Activated CD4-positive, alpha-beta T cell treated with anti-CD3 and anti-CD28 coated beads for 24 hours (primary cell): Measurements from ENCODE around the gene KRT35.
A peak's percentile ranks its signal among the peaks of the same experiment; 100 is the strongest.

Experiments used
- DNase-seq, 2 donors: peaks; one replicate each; pipeline ENCODE4 v3.0.0-alpha.2; 2020; ENCODE audit warnings: low read depth in 2 of 2

KRT35 gene

DNA sequence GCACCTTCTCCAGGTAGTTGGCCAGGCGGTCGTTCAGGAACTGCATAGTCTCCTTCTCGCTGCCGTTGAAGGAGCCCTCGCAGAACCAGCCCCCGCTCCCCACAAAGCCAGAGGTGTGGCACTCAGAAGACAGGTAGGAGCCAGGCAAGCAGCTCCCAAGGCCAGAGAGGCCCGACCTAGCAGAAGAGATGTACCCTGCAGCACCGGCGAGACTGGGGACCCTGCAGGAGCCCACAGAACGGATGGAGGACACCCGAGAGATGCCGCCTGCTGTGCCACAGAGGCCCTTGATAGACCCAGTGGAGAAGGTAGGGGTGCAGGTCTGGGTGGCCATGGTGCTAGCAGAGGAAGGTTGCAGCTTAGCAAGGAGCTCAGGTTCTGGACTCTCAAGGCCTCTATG is 8.6 kb upstream of the KRT35 start, which contains the start of gene KRT36:
Gene KRT36, minus strand, starts transcription at position 380 of the 400 bp plus-strand sequence. Its CDS starts 46 bp downstream, at position 334.
- no peak for DNase-seq

DNA sequence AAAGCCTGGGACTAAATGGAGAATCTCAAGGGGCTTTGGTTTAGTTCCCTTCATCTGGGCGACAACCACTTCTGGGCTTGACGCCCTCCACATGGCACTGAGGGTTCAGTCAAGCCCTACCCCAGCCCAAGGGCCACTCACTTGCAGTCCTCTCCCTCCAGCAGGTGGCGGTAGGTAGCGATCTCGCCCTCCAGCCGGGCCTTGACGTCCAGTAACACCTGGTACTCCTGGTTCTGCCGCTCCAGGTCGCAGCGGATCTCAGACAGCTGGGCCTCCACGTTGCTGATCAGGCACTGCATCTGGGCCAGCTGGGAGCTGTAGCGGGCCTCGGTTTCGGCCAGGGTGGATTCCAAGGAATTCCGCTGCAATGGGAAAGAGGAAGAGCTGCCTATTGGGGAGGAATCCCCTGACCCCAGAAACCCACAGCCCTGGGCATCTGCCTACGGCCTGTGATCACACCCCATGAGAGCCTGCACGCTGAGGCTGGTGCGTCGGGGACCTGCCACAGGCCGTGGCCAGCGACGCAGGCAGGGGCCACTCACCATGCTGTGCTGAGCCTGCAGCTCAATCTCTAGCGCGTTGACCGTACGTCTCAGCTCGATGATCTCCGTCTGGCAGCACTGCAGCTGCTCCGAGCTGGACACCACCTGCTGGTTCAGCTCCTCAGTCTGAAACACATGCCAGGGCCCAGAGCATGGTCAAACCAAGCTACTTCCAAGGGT is 6.0 kb upstream of the KRT35 start:
- peak; percentile 18 to 34 for DNase-seq

DNA sequence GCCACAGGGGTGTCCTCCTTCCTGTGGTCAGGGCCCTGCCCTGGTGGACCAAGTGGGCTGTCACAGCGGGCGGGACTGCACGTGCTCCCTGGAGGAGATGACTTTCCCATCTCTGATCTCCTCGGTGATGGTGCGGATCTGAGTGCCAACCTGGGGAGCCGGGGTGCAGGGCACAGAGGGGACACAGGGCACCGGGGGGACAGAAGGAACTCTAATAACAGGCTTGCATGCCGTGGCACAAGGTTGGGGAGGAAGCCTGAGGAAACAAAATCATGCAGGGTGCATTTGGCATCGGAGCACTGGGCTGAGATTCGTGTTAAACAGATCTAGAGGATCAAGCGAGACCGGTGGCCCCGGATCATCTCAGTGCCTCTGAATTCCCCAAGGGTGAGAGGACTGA is 5.4 kb upstream of the KRT35 start:
- DNase-seq, result no peak

DNA sequence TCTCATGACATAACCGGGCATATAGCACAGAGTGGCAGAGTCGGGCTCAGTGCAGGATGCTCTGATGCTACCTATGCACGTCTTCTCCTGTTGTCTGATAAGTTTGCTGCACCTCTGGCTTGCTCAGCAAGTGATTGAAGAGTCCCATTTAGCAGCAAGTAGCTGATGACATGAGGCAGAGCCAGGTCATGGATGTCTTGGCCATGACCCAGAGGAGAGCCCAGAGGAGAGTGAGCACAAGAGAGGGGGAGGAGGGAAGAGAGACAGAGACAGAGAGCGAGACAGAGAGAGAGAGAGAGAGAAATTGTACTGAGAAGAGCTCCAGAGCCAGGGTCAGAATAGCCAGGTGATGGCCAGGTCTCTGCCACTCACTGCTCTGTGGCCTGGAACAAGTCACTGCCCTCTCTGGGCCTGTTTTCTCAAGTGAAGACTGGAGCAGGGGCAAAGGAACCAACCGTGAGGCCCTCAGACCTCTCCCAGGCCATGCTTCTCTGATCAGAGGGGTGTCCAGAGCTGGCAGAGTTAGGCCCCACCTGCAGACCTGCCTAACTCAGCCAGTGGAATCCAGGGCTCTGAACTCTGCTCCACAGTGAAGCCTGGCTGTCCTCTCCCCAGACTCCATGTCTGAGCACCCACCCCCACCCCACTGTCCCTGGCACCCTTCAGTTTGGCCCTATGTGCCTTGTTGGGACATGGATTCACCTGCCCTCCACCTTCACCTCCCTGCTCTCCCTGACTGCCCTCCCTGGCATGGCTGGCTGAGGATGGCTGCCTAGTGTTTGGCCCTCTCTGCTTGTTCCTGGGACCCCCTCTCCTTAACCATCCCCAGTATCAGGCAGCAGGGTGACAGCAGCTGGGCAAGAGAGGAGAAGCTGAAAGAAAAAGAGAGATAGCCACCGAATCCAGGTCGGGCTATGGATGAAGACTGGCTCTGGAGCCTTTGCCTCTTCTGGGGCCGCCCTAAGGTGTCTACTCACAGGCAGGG is 4.3 kb upstream of the KRT35 start:
- no peak for DNase-seq

DNA sequence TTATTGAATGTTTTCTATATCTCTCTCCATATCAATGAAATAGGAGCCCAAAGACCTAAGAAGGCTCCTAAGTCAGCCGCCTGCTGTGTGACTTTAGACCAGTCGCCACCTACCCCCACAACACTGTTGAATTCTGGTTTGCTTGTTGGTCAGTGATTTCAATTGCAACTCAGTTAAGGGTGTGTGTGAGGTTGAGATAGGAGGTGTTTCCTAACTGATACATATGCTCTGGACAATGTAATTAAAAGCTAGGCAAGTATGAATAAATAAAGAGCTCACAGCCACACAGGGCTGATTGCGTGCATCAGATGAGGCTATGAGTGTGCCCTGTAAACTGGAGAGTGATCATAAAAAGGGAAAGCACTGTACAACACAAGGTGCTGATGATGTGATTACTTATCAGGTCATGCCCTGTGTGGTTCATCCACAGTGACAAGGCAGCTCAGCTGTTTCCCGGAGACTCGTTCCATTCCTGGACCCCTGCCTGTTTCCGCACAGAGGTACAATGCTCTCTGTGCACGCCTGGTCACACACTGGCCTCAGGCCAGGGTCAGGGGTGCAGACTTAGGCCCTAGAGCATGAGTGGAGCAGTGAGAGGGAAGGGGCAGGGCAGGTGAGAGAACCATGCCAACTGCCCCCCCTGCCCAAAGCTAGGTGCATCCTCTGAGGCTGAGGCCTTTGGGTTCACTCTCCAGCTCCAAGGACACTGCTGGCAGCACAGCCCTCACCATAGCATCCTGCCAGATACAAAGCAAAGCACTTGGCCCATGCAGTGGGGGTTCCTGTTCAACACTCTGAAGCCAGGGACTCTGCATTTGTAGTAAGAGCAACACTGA is 3.3 kb upstream of the KRT35 start:
- DNase-seq, result no peak

DNA sequence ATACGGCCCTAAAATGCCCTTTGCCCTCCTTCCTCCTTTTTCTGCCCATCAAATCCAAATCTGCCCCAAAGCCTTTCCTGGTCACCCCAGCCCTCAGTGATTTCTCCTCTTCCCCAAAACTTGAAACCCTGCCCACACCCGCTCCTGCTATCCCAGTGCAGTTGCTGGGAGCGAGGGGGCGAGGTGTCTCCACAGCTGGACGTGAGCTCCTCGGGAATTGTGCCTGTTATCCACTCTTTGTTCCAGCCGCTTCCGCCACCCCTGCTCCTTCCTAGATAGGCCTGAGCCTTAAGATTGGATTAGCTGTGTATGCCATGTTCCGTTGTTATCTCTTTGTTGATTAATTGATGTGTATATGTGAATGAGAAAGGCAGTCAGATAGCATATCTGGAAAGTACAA is 2.6 kb upstream of the KRT35 start:
- no peak for DNase-seq

- no peak for DNase-seq
Measured at GRCh38 chr17:41480581-41480980, 370 bp downstream of the KRT35 start.

DNA sequence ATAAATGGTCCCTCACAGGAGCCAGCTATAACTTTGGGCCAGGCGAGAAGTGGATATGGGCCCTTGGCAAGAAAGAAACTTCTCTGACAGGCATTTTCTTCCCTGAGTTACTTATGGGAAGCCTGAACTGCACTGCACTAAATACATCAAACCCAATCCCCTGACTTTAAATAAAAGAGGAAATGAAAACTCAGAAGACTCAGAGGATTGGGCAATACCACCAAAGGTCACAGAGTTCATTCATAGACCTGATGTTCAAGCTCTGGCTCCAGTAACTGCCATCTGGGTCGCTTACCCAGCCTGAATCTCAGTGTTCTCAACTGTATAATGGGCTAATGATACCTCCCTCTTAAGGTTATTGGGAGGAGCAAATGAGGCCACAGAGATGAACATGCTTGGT is 815 bp downstream of the KRT35 start:
- DNase-seq, result no peak

DNA sequence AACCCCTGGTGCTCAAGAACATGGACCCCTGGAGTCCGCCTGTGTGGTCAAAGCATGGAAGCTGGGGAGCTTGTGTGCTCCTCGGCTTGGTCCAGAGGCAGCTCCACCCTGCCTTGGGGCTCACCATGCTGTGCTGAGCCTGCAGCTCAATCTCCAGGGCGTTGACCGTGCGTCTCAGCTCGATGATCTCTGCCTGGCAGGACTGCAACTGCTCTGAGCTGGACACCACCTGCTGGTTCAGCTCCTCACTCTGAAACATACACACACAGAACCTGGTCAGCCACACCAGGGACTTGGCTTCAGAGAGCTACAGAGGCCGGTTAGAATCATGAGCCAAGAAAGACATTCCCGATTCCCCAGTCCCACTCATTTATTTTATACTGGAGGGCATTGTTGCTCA is 2.7 kb downstream of the KRT35 start:
- DNase-seq, result no peak

GRCh38 chr17:41476866-41477815 is 3.8 kb downstream of the KRT35 start:
- no peak for DNase-seq

- no peak for DNase-seq
Measured at GRCh38 chr17:41475421-41475820, 5.5 kb downstream of the KRT35 start.

DNA sequence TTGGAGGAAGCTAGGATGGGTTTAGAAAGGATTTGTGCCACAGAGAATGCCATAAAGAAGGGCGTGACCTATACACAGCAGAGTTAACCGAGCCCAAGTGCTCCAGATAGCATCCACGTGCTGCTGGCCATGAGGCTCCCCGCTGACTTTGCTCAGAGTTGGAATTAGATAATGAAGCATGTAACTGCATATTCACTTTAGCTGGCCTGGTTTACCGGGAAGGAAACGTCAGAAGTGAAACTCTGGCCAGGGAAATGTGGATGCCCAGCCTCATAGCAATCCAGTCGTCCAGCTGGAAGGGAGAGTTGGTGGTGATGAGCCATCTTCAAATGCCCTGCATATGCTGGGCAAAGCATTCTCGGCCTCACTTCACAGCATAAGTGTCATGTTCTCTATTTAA is 6.1 kb downstream of the KRT35 start:
- no peak for DNase-seq

- no peak for DNase-seq
Measured at GRCh38 chr17:41468346-41468745, 12.6 kb downstream of the KRT35 start.

GRCh38 chr17:41467561-41467960 is 13.4 kb downstream of the KRT35 start:
- no peak for DNase-seq

GRCh38 chr17:41466988-41467387 is 14.0 kb downstream of the KRT35 start, which contains the start of gene KRT32:
KRT32 (minus strand) TSS chr17:41467386; CDS start chr17:41467325, 61 bp downstream.
- no peak for DNase-seq

GRCh38 chr17:41464682-41465081 is 16.3 kb downstream of the KRT35 start:
- DNase-seq, result no peak

DNA sequence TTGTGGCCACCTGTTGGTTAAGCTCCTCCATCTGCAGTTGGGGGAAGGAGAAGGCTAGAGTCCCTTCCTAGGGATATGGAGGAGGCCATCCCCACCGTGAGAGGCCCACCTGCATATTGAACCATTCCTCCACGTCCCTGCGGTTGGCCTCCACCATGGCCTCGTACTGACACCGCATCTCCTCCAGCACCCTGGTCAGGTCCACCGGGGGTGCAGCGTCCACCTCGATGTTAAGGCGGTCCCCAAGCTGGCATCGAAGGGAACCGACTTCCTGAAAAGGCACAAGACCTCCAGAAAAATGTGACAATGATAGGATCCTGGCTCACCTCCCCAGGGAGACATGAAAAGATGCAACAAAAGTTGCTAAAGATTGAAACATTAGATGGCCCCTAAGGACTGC is 16.8 kb downstream of the KRT35 start:
- DNase-seq, result no peak

DNA sequence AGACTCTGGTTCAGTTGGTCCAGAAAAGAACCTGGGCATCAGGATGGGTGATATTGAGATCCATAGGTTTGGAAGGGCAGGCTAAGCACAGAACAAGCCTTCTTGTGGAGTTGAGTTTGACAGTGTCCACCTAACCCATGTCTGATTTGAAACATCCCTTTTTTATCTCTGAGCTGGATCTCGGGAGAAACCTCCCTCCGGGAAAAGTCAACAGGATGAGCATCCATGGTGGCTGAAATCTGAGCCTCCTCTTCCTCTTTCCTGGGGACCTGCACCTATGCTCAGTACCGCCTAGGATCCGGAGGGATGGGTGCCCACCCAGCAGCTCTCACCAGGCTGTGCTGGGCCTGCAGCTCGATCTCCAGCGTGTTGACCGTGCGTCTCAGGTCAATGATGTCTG is 17.2 kb downstream of the KRT35 start:
- no peak for DNase-seq

DNA sequence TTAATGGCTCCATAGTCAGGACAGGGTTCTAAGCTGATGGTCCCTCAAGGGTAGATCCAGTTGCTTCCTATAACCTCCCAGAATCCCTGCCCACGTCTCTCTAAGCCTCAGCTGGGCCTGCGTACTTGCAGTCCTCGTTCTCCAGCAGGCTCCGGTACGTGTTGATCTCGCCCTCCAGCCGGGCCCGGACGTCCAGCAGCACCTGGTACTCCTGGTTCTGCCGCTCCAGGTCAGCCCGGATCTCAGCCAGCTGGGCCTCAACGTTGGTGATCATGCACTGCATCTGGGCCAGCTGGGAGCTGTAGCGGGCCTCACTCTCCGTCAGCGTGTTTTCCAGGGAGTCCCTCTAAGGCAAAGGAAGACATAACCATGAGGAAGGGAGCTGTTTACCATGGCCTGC is 18.2 kb downstream of the KRT35 start:
- no peak for DNase-seq

- no peak for DNase-seq
Measured at GRCh38 chr17:41457676-41458075, 23.3 kb downstream of the KRT35 start.

GRCh38 chr17:41456204-41456603 is 24.7 kb downstream of the KRT35 start:
- DNase-seq, result no peak
